NCI-H1694 (cell line): Measurements from ENCODE around the gene PRDM11.
"Not testable (repeated sequence)": the region's sequence is repeated elsewhere in the genome, so short reads cannot be mapped to it uniquely, and the experiment has no call there.

Experiments used
- DNase-seq: peaks from one replicate; lab custom pipeline; 2025; lab: John Stamatoyannopoulos, UW

Gene PRDM11

DNA sequence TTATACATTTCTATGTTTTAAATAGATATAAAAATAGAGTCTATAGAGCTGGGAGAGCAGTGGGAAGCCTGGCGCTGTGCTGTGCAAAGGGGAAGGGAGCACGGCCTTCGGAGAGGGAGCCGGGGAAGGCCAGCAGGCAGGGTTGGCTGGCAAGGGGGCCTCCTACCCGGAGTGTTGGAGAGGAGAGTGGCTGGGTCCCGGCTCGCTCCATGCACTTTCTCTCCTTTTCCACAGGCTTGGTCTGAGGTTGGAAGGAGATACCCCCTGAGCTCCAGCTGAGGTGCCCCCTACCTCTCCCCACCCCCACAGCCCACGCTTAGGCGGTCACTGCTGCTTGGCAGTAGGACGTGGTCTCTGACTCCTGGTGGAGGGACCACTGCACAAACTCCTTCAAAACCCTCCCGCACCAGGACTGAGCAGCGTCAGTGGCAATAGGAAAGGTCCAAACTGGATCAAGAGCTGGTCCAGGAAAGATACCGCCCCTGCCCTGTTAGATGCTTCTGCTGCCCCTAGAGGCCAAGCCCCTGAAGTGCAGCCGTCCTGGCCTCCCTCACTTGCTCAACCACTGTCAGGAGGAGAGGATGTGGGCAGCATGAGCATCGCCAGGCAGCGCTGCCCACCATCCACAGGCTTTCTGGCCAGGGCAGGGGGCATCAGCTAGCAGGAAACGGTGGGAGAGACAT lies 86.8 kb downstream of the PRDM11 start:
- DNase-seq = peak; percentile 44

DNA sequence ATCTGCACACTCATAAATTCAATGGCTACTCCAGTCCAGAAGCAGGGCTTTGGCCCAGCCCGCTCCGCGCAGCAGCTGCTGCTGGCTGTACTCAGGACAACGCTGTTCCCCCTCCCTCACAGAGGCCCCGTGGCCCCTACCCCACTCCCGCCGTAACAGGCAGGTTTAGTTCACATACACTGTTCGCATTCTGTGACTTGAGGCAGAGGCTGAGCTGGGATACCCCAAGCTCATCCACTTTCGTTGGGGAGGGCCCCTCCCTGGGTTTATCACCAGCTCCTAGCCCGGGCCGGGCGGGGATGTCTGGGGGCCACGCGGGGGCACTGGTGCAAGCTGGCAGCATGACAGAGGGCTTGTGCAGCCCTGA lies 87.3 kb downstream of the PRDM11 start:
- DNase-seq = no peak

GRCh38 chr11:45234306-45235006 lies 88.0 kb downstream of the PRDM11 start:
- no peak for DNase-seq

- DNase-seq = no peak
Observed at GRCh38 chr11:45237711-45238315, 91.4 kb downstream of the PRDM11 start.

DNA sequence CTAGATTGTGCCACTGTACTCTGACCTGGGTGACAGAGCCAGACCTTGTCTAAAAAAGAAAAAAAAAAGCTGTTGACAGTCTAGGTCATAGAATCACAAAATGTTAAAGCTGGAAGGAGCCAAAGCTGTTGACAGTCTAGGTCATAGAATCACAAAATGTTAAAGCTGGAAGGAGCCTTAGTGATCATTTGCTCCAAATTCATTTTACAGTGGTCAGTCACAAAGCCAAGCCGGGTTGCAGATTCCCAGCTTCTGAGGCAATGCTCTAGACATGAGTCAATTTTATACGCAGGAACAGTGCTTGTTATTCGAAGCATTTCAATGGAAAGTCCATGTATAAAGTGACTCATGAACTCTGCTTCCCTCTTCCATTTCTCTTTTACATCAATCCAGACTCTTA lies 92.3 kb downstream of the PRDM11 start:
- no peak for DNase-seq

GRCh38 chr11:45239733-45240132 lies 93.3 kb downstream of the PRDM11 start:
- DNase-seq = no peak

DNA sequence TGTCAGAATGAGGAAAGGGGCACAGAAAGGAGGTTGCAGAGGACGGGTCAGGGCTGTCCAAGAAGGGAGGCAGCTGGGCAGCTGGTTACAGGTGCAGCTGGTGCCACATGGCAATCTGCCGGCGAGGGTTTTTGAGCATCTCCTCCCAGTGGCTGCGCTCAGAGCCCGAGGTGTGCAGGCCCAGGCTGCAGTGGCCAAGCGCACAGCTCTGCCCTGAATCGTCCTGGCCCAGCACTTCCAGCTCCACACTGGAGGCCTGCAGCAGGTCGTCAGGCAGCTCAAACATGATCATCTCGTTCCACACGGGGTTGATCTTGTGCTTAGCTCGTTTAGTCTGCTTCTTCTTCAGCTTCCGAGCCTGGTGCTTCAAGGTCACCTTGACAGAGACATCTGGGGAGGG lies 97.5 kb downstream of the PRDM11 start:
- DNase-seq = no peak

DNA sequence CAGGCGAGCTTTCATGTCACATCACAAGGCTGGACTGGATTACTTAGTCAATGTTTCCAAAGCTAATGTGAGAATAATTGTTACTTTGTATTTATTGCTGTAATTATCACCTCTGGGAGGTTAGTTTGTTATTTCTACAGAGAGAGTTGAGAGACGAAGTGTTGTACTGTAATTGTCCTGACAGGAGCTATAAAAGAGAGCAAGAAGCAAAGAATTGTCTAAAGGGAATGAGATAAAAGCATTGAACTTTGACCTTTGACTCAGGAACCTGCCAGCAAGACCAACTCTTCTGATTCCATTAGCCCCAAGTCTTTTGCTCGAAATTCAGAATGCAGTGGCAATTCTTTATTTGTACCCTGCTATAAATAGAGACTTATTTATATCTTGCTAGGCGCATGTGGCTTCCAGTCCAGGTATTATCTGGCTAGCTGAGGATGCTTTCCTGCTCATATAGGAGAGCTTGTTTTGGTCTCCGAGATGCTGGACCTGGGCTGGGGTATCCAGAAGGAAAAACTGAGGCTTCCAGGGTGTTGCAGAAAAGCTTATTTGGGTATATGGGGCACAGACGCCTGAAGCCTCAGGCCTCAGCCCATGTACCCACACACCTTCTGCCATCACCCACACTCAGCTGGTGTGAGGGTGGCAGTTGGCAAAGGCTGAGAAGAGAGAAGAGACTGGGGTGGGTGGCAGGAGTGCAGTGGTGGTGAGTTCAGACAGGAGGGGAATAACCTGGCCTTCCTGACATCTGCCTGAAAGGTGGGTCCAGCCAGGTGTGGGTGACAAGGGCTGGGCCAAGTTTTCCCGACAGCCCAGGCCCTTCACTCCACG lies 99.0 kb downstream of the PRDM11 start:
- DNase-seq = no peak

GRCh38 chr11:45246241-45246640 lies 99.8 kb downstream of the PRDM11 start:
- no peak for DNase-seq

GRCh38 chr11:45247433-45247832 lies 101.0 kb downstream of the PRDM11 start:
- DNase-seq = peak; percentile 79

DNA sequence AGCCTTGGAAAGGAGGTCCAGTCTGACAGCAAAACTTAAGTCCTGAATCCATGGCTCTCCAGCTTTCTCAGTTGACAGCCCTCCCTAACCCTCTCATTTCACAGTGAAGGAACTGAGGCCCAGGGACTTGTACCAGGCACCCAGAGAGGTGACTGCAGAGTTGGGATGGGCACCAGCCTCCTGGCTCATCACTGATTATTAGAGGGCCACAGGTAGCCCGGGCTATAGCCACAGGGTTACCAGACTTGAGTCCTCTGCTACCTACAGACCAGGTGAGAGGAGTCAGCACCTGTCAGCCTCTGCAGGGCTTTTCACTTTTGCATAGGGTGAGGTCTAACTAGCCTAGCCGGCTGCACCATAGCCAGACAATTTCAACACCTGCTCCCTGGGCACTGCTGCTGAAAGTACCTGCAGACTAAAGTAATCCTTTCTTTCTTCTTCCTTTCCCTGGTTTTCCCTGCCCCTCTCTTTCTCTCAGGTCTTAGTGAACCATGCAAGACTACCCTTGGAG lies 102.1 kb downstream of the PRDM11 start:
- no peak for DNase-seq

DNA sequence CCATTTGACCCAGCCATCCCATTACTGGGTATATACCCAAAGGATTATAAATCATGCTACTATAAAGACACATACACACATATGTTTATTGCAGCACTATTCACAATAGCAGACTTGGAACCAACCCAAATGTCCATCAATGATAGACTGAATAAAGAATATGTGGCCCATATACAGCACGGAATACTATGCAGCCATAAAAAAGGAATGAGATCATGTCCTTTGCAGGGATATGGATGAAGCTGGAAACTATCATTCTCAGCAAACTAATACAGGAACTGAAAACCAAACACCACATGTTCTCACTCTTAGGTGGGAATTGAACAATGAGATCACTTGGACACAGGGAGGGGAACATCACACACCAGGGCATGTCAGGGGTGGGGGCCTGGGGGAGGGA lies 102.9 kb downstream of the PRDM11 start:
- DNase-seq = not testable (repeated sequence)

- DNase-seq = no peak
Observed at GRCh38 chr11:45250035-45250718, 103.7 kb downstream of the PRDM11 start.

GRCh38 chr11:45252134-45252856 lies 105.9 kb downstream of the PRDM11 start:
- peak; percentile 15 for DNase-seq

DNA sequence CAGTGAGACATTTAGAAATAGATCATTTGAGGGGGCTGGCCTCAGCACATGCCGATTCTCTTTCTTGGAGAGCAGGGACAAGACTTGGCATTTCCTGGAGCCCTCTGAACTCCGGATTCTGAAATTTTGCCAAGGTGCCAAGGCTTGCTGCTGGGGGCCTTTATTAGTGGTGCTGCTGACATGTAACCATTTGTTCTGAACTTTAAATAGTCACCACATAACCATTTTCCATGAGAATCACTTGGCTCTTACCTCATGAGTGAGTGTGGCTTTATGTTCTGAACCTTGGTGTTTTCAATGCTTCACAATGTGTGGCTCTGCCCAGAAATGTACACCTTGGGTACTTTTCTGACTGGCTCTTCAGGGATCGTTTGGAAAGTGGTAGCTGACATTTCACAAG lies 106.4 kb downstream of the PRDM11 start:
- DNase-seq = no peak

GRCh38 chr11:45253640-45254039 lies 107.2 kb downstream of the PRDM11 start:
- DNase-seq = no peak

DNA sequence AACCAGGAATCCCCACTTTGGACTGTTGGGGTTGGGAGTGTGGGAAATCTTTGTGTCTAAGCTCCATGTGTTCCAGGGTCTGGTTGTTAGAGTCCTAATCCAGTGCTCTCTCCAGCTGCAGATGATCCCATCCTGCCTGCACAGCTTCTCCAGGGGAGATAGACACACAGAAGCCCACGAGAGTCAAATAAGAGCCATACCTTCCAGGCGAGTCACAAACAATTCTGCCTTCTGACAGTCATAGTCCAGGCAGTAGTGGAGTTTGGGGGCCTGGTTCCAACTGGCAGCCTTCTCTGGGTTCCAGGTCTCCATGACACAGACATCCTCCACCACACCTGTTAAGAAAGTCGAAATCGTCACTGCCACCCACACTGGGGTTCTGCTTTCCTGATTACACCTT lies 107.6 kb downstream of the PRDM11 start:
- no peak for DNase-seq

- no peak for DNase-seq
Observed at GRCh38 chr11:45258982-45259530, 112.6 kb downstream of the PRDM11 start.

DNA sequence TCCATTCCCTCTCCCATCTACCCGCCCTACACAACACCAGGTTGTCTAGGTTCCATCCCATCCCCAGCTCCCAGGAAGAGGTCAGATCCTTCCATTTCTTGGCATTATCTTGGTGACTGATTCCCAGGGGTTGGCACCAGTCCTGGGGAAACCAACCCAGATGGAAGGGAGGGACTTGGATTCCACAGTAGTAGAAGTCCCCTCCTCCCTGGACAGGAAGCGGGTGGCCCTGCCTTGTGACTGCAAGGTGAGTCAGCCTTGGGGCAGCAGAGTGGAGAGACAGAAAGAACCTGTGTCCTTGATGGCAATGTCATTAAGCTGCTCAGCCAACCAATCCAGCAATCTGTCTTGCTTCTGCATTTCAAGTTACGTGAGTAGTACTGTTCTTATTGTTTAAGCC lies 113.2 kb downstream of the PRDM11 start:
- no peak for DNase-seq

GRCh38 chr11:45260071-45260470 lies 113.6 kb downstream of the PRDM11 start:
- no peak for DNase-seq

DNA sequence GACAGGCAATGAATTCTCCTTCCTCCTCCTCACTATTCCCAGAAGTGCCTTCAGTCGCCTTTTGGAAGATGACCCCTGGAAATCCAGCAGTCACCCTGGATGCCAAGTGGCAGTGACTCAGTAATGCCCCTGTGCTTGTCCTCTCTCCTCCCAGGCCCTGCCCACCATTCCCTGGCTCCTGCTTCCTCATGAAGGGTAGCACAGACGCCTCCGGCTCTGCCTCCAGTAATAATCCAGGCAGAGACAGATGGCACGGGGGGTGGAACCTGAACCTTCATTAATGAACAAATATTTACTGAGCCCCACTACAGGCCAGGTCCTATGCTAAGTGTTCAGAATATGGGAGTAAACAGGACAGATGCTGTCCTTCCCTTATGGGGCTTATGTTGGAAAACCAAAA lies 116.5 kb downstream of the PRDM11 start:
- DNase-seq = peak; percentile 88
